GM20431 (cell line): Measurements from ENCODE around the gene CLDN9.

Source experiments
- in situ Hi-C: fragments of 300-500 bp; cut with MseI, MboI; formaldehyde crosslinking; loops from one replicate; pipeline ENCODE4 v1.15.0; 2020; ENCODE audit warnings: low sequenced_read_pairs; ENCODE audit not compliant: unreplicated experiment

Gene CLDN9, protein sequence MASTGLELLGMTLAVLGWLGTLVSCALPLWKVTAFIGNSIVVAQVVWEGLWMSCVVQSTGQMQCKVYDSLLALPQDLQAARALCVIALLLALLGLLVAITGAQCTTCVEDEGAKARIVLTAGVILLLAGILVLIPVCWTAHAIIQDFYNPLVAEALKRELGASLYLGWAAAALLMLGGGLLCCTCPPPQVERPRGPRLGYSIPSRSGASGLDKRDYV

DNA sequence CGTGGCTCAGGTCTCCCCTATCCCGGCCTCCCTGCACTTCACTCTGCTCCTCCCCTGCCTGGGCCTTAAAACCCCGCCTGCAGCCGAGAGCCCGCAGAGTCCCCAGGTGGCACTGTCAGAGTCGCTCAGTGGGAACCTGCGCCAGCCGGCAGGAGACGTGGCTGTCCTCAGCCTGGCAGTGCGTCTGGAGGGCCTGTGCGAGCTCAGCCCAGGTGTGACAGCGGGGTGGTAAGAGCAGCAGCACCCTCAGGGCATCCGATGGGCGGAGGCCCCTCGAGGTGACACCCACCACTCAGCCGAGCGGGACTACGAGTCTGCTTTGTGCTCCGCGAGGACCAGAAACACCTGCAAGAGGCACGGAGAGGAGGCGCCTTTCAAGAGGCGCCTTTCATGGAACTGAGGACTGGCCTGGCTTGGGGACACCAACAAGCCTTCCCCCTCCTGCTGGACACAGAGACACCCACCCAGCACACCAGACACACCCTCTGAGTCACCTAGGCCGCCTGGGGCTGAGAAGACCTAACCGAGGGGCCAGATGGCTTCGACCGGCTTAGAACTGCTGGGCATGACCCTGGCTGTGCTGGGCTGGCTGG, at the start of gene CLDN9:
CLDN9 (plus strand) TSS at position 96 of the 593 bp plus-strand sequence; CDS start at position 536, 440 bp downstream.
- in situ Hi-C loops, result no loop called here

DNA sequence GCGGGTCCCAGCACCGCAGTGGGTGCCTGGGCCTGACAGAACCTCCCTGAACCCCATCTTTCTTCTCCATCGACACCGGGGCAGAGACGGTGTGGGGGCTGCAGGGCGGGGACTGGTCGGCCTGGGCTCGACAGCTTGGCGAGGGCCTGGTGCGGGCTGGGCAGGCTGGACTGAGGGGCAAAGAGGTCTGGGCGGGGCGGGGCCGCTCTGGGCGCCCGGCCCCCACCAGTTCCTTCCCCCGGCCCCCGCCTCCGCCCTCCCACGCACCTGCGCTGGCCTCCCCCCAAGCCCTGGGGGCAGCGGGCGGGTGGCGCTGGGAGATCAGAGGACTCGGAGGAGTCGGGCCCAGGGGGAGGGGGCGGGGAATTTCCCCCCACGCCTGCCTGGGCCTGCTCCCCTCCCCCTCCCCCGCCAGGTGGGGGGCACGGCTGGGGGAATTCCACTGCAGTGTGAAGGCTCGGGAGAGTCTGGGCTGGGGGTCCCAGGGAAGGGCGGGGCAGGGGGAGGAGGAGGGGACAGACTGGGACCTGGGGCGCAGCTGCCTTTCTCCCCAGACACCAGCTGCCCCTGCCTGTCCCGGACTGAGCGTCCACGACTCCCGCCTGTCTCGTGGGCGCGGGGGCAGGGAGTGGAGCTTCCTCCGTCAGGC, 49.5 kb upstream of the CLDN9 start:
- in situ Hi-C loops, result no loop called here

DNA sequence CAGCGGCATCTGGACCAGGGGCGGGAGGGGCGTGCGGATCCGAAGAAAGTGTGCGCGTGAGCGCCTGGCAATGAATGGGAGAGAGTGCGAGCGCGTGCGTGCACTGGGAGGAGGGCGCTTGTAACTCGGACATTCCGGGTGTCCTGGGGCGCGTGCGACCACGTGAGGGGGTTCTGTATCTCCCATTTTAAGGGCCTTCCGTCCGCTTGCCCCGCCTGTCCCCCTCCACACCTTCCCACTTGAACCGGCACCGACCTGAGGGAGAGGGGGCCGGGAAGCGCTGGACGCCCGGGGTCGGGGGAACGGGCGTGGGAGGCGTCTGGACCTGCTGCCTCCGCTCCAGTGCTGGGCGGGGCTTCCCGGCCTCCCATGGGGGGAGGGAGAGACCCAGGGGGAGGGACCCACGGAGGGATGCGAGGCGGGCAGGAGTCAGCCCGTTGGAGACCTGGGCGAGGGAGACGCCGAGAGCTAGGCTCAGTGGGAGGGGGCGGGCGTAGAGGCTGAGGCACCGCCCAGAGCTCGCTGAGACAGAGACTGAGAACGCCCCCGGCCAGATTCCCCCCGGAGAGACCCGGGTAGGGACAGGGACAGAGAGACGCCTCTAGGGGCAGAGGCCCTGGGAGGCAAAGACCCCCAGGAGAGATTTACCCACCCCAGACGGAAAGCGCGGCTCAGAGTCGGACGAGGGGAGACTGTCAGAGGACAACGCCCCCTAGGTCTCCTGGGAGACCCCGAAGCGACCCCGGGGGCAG, 48.8 kb upstream of the CLDN9 start, which contains the start of gene KREMEN2:
KREMEN2 (plus strand) TSS at position 553 of the 752 bp plus-strand sequence. CDS start 246 bp downstream, outside the sequence.
- in situ Hi-C loops, result no loop called here

DNA sequence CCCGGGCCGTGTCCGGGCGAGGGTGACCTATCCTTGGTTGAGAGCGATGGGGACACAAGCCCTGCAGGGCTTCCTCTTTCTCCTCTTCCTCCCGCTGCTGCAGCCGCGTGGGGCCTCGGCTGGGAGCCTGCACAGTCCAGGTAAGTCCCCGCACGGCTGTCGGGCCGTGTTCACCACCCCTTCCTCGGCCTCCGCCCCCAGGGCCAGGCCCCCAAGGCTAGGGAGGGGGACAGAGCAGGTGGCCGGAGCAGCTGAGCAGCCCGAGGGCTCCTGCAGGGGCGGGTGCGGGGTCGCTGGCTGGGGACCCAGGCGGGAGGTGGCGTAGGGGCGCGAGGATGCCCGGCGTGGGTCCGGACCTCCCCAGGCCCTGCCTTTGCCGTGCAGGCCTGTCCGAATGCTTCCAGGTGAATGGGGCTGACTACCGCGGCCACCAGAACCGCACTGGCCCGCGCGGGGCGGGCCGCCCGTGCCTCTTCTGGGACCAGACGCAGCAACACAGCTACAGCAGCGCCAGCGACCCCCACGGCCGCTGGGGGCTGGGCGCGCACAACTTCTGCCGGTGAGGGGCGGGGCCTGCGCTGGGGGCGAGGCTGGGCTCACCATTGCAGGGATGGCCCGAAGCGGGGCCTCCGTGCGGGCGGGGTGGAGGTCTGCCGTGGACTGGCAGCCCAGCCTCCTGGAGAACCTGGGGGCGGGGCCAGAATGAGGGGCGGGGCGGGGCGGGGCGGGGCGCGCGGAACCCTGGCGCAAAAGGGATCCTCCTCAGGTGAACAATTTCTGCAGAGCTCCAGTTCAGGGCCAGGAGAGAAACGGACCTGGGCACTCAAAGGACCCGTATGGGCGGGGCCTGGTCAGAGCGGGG, 48.0 kb upstream of the CLDN9 start:
- in situ Hi-C loops, result no loop called here

DNA sequence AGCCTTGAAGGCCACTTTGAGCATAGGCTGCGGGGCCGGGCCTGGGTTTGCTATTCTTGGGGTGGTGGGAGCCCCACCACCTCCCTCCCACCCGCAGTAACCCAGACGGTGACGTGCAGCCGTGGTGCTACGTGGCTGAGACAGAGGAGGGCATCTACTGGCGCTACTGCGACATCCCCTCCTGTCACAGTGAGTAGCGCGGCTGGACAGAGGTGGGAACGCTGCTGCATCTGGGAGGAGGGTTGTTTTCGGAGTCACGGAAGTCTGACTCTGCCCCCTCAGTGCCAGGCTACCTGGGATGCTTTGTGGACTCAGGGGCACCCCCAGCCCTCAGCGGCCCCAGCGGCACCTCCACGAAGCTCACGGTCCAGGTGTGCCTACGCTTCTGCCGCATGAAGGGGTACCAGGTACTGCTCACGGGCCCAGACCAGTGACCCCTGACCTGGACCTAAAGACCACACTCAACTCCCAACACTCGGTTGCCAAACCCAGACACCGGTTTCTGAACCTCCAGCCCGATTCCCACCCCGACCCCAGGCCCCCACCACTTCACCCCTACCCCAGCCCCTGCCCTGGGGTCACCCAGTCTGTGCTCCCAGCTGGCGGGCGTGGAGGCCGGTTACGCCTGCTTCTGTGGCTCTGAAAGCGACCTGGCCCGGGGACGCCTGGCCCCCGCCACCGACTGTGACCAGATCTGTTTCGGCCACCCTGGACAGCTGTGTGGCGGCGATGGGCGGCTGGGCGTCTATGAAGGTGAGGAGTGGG, 46.5 kb upstream of the CLDN9 start:
- in situ Hi-C loops, result no loop called here

DNA sequence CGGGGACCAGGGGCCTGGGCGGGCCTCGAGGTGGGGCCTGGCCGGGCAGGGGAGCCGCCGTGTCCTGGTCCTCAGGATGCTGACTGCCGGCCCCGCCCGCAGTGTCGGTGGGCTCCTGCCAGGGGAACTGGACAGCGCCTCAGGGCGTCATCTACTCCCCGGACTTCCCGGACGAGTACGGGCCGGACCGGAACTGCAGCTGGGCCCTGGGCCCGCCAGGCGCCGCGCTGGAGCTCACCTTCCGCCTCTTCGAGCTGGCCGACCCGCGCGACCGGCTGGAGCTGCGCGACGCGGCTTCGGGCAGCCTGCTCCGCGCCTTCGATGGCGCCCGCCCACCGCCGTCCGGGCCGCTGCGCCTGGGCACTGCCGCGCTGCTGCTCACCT, 45.9 kb upstream of the CLDN9 start:
- in situ Hi-C loops, result no loop called here

DNA sequence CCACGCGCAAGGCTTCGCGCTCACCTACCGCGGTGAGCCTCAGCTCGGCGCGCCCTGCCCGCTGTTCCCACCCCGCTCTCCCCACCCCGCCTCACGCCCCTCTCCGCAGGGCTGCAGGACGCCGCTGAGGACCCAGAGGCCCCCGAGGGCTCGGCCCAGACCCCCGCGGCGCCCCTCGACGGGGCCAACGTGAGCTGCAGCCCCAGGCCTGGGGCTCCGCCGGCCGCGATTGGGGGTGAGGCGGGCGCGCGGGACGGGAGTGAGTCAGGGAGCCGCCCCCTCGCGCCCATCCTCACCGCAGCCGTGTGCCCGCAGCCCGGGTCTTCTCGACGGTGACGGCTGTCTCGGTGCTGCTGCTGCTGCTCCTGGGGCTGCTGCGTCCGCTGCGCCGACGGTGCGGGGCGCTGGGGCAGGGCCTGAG, 45.5 kb upstream of the CLDN9 start:
- in situ Hi-C loops, result no loop called here

DNA sequence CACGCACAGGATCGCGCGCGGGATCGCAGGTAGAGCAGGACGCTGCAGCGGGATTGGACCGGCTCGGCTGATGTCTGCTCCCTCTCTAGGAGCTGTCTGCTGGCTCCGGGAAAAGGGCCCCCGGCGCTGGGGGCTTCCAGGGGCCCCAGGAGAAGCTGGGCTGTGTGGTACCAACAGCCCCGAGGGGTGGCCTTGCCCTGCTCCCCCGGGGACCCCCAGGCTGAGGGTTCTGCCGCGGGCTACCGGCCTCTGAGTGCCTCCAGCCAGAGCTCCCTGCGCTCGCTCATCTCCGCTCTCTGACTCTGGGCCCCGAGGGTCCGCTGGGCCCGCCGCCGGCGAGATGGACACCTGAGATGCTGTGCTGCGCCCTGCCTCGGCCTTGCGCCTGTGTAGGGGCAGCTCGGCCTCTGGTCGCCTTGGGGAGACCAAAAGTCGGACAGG, 45.0 kb upstream of the CLDN9 start:
- in situ Hi-C loops, result no loop called here

DNA sequence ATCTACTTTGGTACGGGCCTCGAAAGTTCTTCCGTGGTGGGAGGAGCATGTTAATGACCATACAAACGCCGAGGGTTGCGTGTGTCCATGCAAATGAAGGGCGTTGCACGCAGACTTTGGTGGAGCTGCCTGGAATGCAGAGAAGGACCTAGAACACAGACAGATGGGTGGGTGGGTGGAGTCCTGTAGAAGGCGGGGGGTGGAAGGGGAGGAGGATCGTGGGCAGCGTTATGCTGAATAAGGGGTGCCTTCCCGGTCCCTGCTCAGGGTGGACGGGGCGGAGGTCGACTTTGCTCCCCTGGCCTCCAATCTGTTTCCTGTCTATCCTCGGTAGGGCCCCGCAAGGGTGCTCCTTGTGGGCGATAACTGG, 44.4 kb upstream of the CLDN9 start:
- in situ Hi-C loops, result no loop called here

DNA sequence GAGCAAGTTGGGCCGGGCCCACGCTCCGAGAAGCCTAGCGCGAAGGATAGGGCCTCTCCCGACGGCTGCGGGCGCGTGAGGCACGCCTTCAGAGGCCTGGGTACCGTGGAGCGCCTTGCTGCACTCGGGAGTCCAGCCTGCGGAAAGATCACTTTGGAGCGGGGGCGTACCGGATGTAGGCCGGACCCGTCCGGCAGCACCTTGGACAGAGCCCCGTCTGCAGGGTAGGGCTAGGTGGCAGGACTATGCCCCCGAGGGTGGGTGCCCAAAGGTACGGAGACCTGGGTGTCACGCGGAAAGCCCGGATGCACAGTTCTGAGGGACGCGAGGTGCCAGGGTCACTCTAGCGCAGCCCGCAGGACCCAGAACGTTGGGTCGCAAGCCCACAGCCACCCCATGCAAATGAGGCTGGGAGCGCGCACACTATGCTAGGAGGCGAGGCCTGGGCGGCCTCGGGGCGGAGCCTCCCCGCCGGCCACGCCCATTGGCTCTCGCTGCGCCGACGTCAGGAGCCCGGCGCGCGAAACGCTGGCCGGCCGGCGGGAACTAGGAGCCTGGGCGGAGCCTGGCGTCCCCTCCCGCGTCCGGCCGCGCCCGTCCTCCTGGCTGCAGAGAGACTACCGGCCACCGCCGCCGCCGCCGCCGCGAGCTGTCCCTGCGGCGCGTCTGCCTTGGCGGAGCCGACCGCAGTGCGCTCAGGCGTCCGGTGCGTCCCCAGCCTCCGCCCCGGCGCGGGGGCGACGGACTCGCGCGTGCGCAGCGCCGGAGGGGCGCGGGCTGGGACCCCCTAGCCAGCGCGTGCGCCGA, 43.8 kb upstream of the CLDN9 start, which contains the start of gene PAQR4:
PAQR4 (plus strand) TSS at position 611 of the 807 bp plus-strand sequence. CDS start 327 bp downstream, outside the sequence.
- in situ Hi-C loops, result no loop called here

DNA sequence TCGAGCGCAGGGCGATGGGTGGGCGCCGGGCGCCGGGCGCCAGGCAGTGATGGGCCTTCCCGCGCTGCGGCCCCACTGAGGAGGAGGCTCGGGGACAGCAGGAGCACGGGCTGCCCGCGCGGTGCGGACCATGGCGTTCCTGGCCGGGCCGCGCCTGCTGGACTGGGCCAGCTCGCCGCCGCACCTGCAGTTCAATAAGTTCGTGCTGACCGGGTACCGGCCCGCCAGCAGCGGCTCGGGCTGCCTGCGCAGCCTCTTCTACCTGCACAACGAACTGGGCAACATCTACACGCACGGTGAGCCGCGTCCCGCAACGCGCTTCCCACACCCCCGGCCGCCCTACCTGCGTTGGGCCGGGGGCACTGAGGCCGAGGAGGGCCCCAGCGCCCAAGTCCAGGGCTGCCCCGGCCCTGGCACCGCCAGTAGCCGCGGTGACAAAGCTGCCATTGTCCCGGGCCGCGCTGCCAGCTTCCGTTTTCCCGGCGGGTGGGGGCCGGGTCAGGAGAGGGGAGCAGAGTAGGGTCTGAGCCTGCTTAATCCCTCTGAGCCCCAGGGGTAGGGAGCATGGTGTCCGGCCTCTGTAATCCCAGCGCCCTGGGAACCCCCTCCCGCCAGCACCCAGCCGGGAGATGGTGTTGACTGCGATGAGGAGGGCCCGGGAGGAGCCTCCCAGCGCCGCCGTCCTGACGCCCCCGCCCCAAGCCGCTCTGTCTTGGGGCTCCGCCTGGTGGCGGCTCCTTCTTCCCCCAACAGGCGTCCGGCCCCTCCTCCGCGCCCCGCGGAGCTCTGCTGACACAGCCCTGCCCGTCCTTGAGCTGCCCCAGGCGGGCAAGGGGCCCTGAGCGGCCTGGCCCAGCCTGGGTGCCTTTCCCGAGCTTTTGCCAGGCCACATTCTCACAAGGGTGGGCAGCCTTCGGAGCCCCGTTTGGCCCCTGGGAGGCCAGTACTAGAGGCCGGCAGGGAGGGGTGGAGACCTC, 42.9 kb upstream of the CLDN9 start:
- in situ Hi-C loops, result no loop called here

DNA sequence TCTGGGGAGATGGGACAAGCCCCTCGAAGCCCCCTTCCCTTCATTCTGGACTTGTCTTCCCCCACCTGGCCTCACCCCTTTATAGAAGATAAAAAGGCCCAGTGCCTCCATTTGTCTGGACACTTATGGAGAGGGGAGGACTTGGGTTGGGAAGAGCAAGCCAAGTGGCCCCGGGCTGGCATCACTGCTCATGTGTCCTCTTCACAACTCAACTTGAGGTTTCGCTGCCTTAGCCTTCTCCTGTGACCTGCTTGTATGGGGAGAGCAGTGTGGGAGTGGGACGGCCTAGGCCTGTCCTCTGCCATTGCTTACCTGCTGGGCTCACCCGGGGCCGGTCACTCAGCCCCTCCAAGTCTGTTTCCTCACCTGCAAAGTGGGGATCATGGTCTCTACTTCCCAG, 42.2 kb upstream of the CLDN9 start:
- in situ Hi-C loops, result no loop called here

DNA sequence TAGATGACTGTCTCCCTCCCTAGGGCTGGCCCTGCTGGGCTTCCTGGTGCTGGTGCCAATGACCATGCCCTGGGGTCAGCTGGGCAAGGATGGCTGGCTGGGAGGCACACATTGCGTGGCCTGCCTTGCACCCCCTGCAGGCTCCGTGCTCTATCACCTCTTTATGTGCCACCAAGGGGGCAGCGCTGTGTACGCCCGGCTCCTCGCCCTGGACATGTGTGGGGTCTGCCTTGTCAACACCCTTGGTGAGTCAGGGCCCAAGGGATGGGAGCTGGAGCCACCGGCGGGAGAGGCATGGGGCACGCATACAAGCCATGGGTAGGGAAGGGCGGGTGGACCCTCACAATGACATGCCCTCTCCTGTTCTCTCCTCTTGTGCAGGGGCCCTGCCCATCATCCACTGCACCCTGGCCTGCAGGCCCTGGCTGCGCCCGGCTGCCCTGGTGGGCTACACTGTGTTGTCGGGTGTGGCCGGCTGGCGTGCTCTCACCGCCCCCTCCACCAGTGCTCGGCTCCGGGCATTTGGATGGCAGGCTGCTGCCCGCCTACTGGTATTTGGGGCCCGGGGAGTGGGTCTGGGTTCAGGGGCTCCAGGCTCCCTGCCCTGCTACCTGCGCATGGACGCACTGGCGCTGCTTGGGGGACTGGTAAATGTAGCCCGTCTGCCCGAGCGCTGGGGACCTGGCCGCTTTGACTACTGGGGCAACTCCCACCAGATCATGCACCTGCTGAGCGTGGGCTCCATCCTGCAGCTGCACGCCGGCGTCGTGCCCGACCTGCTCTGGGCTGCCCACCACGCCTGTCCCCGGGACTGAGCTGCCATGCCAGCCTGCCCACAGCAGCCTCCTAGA, 41.4 kb upstream of the CLDN9 start:
- in situ Hi-C loops, result no loop called here

DNA sequence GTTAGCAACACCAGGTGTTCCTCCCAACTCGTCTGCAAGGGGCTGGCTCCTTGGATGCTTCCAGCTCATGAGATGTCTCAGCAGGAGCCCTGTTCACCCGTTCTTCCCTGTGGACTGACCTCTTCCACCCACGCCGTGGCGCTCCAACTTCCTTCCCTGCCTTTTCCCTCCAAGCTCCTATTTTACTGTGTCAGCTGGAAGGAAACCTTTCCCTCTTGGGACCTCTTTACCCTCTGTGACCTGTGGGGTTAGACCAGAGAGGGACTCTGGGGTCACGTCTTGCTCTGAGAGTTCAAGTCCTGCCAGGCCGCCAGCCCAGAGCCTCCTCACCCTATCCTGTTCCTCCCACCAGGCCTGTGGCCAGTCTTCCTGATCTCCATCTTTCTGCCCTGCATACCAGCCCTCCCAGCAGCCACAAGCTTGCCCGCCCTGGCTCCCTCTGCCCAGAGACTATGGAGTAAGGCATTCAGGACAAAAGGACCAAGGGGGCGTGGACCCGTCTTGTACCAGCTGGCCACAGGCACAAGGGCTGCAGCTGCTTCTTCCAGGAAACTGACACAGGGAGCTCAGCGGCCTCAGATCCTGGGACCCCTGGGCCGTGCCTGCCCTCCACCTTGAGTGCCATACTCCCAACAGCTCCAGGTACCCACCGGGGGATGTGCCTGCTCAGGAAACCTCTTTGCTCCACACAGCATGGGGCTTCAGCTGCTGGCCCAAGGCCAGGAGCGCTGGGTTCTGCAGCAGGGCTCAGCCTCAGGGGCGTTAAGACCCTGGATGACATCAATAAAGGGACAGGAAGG, 40.5 kb upstream of the CLDN9 start:
- in situ Hi-C loops, result no loop called here

DNA sequence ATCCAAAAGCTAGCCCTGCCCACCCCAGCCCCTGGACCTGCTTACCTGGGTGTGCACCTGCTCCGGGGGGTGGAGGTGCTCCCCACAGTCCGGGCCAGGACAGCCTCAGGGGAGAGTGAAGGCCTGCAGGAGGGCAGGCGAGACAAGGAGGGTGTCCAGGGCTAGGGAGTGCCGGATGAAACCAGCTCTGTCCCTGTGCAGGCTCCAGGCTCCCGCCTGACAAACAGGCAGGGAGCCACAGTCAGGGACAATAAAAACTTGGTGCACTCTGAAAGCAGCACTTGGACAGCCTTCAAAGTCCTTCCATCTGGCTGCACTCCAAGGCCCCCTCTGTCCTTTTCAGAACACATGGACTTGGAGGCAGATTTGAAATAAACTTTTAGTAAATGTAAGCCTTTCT, 39.6 kb upstream of the CLDN9 start:
- in situ Hi-C loops, result no loop called here
